OCI-LY1 (cell line): ENCODE measurements around the gene RALGPS1.

Source experiments
- H2AFZ ChIP-seq: fragments of 200-600 bp; sonication (generic), shearing (Covaris generic); 2 replicates; pipeline ENCODE4 v1.6.0; 2014; ENCODE audit warnings: antibody characterized with exemption, mild to moderate bottlenecking, low read length
- H3F3A ChIP-seq: fragments of 200-600 bp; sonication (generic), shearing (Covaris generic); 2 replicates; pipeline ENCODE4 v1.6.0; 2014; ENCODE audit warnings: mild to moderate bottlenecking, antibody characterized with exemption, low read length, moderate library complexity; ENCODE audit not compliant: insufficient read depth
- H3K27ac ChIP-seq: fragments of 200-600 bp; sonication (generic); 2 replicates; pipeline ENCODE4 v1.5.1; 2014; ENCODE audit warnings: low read length, mixed run types, mild to moderate bottlenecking, low read depth; ENCODE audit not compliant: poor library complexity, severe bottlenecking
- H3K27me3 ChIP-seq: fragments of 200-600 bp; sonication (generic); 2 replicates; pipeline ENCODE4 v1.6.0; 2014; ENCODE audit warnings: antibody characterized with exemption, mild to moderate bottlenecking, low read length, moderate library complexity; ENCODE audit not compliant: insufficient read depth
- H3K36me3 ChIP-seq: fragments of 200-600 bp; sonication (generic); 2 replicates; pipeline ENCODE4 v1.6.1; 2014; ENCODE audit warnings: mild to moderate bottlenecking, antibody characterized with exemption, low read length, moderate library complexity, mixed read lengths; ENCODE audit not compliant: insufficient read depth
- H3K4me1 ChIP-seq: fragments of 200-600 bp; sonication (generic); 2 replicates; pipeline ENCODE4 v1.5.1; 2014; ENCODE audit warnings: mild to moderate bottlenecking, low read length, moderate library complexity; ENCODE audit not compliant: insufficient read depth, severe bottlenecking
- H3K4me2 ChIP-seq: fragments of 200-600 bp; sonication (generic), shearing (Covaris generic); 2 replicates; pipeline ENCODE4 v1.6.1; 2014; ENCODE audit warnings: low read length
- H3K4me3 ChIP-seq: fragments of 200-600 bp; sonication (generic); 2 replicates; pipeline ENCODE4 v1.5.1; 2014; ENCODE audit warnings: low read length, low read depth, mild to moderate bottlenecking, mixed read lengths; ENCODE audit not compliant: poor library complexity, severe bottlenecking
- H3K79me2 ChIP-seq: fragments of 200-600 bp; shearing (Covaris generic); 2 replicates; pipeline ENCODE4 v1.6.1; 2016; ENCODE audit warnings: mixed run types, low read length, mixed read lengths; ENCODE audit not compliant: insufficient read depth
- H3K9ac ChIP-seq: fragments of 200-600 bp; sonication (generic), shearing (Covaris generic); 2 replicates; pipeline ENCODE4 v1.6.1; 2014; ENCODE audit warnings: mild to moderate bottlenecking, low read length, mixed read lengths
- H3K9me2 ChIP-seq: fragments of 200-600 bp; sonication (generic), shearing (Covaris generic); 2 replicates; pipeline ENCODE4 v1.6.1; 2014; ENCODE audit warnings: low read depth, mild to moderate bottlenecking, low read length, mixed read lengths
- H3K9me3 ChIP-seq: fragments of 200-600 bp; shearing (Covaris generic); 2 replicates; pipeline ENCODE4 v1.6.1; 2014; ENCODE audit warnings: low read length, mixed read lengths
- H4K20me1 ChIP-seq: fragments of 200-600 bp; sonication (generic), shearing (Covaris generic); 2 replicates; pipeline ENCODE4 v1.6.0; 2016; ENCODE audit warnings: mild to moderate bottlenecking, low read length; ENCODE audit not compliant: insufficient read depth
- EZH2 ChIP-seq: fragments of 200-600 bp; sonication (generic), shearing (Covaris generic); IDR thresholded peaks from 2 replicates; pipeline ENCODE4 v1.8.0; 2017; ENCODE audit warnings: borderline replicate concordance, mixed run types, mild to moderate bottlenecking, antibody characterized with exemption, low read length, moderate library complexity, mixed read lengths
- TF ChIP-seq, protein P1 (sequence below): fragments of 200-600 bp; sonication (generic), shearing (Covaris generic); IDR thresholded peaks from 2 replicates; pipeline ENCODE4 v1.5.1; 2017; ENCODE audit warnings: mild to moderate bottlenecking, antibody characterized with exemption, low read length, moderate library complexity, mixed read lengths

The RALGPS1 gene

DNA sequence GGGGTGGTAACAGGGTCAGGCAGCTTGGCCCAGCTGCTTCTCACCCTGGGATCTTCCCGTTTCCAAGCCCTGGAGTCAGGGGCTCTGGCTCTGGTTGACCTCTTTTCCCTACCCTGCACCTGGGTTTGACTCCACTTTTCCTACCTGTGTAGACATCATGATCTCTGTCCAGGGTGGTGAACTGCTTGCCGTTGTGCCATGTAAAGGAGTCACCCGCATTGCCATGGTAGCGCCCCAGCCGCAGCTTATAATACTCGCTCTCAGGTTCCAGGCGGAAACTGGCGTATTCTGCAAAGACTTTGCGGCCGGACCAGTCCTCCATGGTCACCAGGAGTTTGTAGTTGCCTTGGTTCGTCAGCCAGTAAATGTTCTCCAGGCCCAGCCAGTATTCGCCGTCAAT lies 176.9 kb downstream of the RALGPS1 start:
- Histone ChIP-seq H3K9ac (no peak overlapping the region), H3K9me3 (no peaks in the 10 kb centered on the region), H3K36me3 (no peaks in the 10 kb centered on the region), H3K27me3 (no peaks in the 10 kb centered on the region), H3K27ac (no peak overlapping the region), H3F3A (no peaks in the 10 kb centered on the region), H4K20me1 (no peaks in the 10 kb centered on the region), H3K4me2 (no peak overlapping the region), H3K4me3 (no peak overlapping the region), H3K79me2 (no peaks in the 10 kb centered on the region), H3K4me1 (no peaks in the 10 kb centered on the region), H2AFZ (no peak overlapping the region), H3K9me2 (no peaks in the 10 kb centered on the region)
- TF ChIP-seq EZH2: no peak
- TF ChIP-seq, protein P1, sequence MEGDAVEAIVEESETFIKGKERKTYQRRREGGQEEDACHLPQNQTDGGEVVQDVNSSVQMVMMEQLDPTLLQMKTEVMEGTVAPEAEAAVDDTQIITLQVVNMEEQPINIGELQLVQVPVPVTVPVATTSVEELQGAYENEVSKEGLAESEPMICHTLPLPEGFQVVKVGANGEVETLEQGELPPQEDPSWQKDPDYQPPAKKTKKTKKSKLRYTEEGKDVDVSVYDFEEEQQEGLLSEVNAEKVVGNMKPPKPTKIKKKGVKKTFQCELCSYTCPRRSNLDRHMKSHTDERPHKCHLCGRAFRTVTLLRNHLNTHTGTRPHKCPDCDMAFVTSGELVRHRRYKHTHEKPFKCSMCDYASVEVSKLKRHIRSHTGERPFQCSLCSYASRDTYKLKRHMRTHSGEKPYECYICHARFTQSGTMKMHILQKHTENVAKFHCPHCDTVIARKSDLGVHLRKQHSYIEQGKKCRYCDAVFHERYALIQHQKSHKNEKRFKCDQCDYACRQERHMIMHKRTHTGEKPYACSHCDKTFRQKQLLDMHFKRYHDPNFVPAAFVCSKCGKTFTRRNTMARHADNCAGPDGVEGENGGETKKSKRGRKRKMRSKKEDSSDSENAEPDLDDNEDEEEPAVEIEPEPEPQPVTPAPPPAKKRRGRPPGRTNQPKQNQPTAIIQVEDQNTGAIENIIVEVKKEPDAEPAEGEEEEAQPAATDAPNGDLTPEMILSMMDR: no peak

DNA sequence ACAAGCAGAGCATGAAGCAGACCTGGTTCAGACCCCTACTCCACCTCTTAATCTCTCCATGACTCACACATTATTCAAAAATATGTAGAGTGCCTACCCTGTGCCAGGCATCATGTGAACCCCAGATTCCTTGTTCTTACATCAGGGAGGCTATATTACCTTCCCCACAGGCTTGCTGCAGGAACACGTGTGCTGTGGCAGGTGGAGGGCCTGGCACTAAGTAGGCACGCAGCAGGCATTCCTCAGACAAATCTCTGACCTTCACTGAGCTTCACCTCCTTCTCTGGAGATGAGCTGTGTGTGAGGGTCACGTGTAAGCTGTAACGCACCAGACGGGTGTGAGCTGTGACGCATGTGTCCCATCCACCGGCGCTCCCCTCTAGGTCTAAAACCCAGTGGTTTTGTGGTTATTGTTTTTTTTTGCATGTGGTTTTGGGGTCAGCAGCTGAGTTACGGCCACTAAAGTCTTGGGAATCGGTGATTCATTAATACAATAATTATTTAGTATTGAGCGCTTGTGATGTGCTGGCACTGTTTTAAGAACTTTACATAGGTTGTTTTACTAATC lies 177.5 kb downstream of the RALGPS1 start:
- H3K36me3 ChIP-seq: no peaks in the 10 kb centered on the region
- H3K9me2 ChIP-seq: no peaks in the 10 kb centered on the region
- H3K4me3 ChIP-seq: no peak overlapping the region
- H3K9me3 ChIP-seq: no peaks in the 10 kb centered on the region
- no peak overlapping the region for H3K27ac ChIP-seq
- H3K9ac ChIP-seq: no peak overlapping the region
- no peaks in the 10 kb centered on the region for H3K27me3 ChIP-seq
- H3K79me2 ChIP-seq: no peaks in the 10 kb centered on the region
- no peak overlapping the region for H2AFZ ChIP-seq
- H3F3A ChIP-seq: no peaks in the 10 kb centered on the region
- no peaks in the 10 kb centered on the region for H3K4me1 ChIP-seq
- no peak for TF ChIP-seq EZH2
- TF ChIP-seq, protein P1: no peak
- no peak overlapping the region for H3K4me2 ChIP-seq
- no peaks in the 10 kb centered on the region for H4K20me1 ChIP-seq

DNA sequence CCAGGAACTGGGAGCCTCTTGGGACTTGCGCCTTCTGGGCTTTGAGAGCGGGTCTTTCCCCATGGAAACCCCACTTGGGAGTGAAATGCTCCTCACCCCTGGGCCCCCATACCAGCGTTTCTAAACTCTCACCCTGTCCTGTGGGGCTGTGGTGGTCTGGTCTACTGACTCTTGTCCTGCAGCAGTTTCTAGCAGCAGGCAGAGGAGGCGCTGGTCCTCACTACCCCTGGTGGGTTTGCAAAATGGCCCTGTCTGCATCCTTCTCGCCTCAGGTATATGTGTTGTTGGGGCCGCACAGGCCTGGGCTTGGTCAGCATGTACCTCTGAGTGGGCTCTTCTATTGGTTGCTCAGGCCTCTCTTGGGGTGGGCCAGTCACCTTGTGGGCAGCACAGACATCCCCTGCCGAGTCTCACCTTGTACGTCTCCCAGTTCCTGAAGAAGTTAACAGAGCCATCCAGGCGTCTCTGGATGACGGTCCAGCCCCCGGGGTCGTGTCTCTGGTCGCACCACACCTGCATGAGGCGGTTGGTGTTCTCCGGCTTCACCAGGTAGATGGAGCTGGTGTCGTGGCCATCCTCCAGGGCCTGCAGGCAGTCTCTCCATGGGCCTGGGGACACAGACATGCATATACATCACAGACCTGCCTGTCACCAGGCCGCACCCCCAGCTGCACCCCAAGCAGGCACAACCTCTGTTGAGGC lies 178.9 kb downstream of the RALGPS1 start:
- H3K4me1 ChIP-seq: no peaks in the 10 kb centered on the region
- H3K4me3 ChIP-seq: no peak overlapping the region
- no peaks in the 10 kb centered on the region for H4K20me1 ChIP-seq
- no peak overlapping the region for H3K4me2 ChIP-seq
- H3K27ac ChIP-seq: no peak overlapping the region
- H3K9me2 ChIP-seq: no peaks in the 10 kb centered on the region
- no peaks in the 10 kb centered on the region for H3K9me3 ChIP-seq
- no peaks in the 10 kb centered on the region for H3K36me3 ChIP-seq
- no peaks in the 10 kb centered on the region for H3K27me3 ChIP-seq
- no peak overlapping the region for H3K9ac ChIP-seq
- H3F3A ChIP-seq: no peaks in the 10 kb centered on the region
- TF ChIP-seq, protein P1: no peak
- no peak for TF ChIP-seq EZH2
- H2AFZ ChIP-seq: no peak overlapping the region
- no peaks in the 10 kb centered on the region for H3K79me2 ChIP-seq
